ENCODE measurements around the gene IFT43. TPM values are rescaled to one million over a fixed set of nuclear protein-coding genes. Genes with fewer than 3 reads are reported as not detected.

IFT43 gene
- total RNA-seq, 1 donor from 2014 or later = 33.1 TPM

- no peak for DNase-seq (ENCODE audit: low spot score)
These were observed 5.7 kb upstream of the IFT43 start for GRCh38 chr14:75979648-75980565.

- no peak for DNase-seq (ENCODE audit: low spot score)
These were observed 4.7 kb upstream of the IFT43 start for GRCh38 chr14:75980856-75981255.

GRCh38 chr14:75981426-75982265 is 3.9 kb upstream of the IFT43 start, which contains the start of gene TGFB3:
TGFB3 (minus strand) TSS chr14:75981995; CDS start chr14:75980893, 1,102 bp downstream.
- no peak for DNase-seq (ENCODE audit: low spot score)

- DNase-seq (ENCODE audit: low spot score) = no peak
These were observed 3.1 kb upstream of the IFT43 start for GRCh38 chr14:75982266-75983018.

GRCh38 chr14:75983019-75983358 is 2.6 kb upstream of the IFT43 start:
- no peak for DNase-seq (ENCODE audit: low spot score)

GRCh38 chr14:75984674-75985073 is 889 bp upstream of the IFT43 start:
- no peak for DNase-seq (ENCODE audit: low spot score)

- DNase-seq (ENCODE audit: low spot score) = no peak
These were observed 839 bp downstream of the IFT43 start for GRCh38 chr14:75986439-75986765.

GRCh38 chr14:75987201-75987970 is 1.8 kb downstream of the IFT43 start:
- no peak for DNase-seq (ENCODE audit: low spot score)

- no peak for DNase-seq (ENCODE audit: low spot score)
These were observed 3.6 kb downstream of the IFT43 start for GRCh38 chr14:75989134-75989533.

- DNase-seq (ENCODE audit: low spot score) = no peak
These were observed 4.7 kb downstream of the IFT43 start for GRCh38 chr14:75990297-75990696.

GRCh38 chr14:75991753-75992152 is 6.2 kb downstream of the IFT43 start:
- DNase-seq (ENCODE audit: low spot score) = no peak

GRCh38 chr14:75993567-75994041 is 8.0 kb downstream of the IFT43 start:
- DNase-seq (ENCODE audit: low spot score) = no peak

GRCh38 chr14:75995372-75996041 is 9.9 kb downstream of the IFT43 start:
- DNase-seq (ENCODE audit: low spot score) = no peak

- no peak for DNase-seq (ENCODE audit: low spot score)
These were observed 10.9 kb downstream of the IFT43 start for GRCh38 chr14:75996488-75996887.

GRCh38 chr14:75999511-76000190 is 14.1 kb downstream of the IFT43 start:
- DNase-seq (ENCODE audit: low spot score) = no peak

- DNase-seq (ENCODE audit: low spot score) = no peak
These were observed 16.8 kb downstream of the IFT43 start for GRCh38 chr14:76002383-76002782.

- no peak for DNase-seq (ENCODE audit: low spot score)
These were observed 20.7 kb downstream of the IFT43 start for GRCh38 chr14:76006253-76006652.

GRCh38 chr14:76007379-76007778 is 21.8 kb downstream of the IFT43 start:
- no peak for DNase-seq (ENCODE audit: low spot score)

- DNase-seq (ENCODE audit: low spot score) = no peak
These were observed 22.3 kb downstream of the IFT43 start for GRCh38 chr14:76007852-76008251.
